ENCODE results near the gene PRDM16. TPM values are rescaled to one million over a fixed set of nuclear protein-coding genes. Genes with fewer than 3 reads are reported as not detected.

PRDM16 gene
- polyA plus RNA-seq, 1 of the 3 experiments (the other 2 are of a cell fraction), result not detected

DNA sequence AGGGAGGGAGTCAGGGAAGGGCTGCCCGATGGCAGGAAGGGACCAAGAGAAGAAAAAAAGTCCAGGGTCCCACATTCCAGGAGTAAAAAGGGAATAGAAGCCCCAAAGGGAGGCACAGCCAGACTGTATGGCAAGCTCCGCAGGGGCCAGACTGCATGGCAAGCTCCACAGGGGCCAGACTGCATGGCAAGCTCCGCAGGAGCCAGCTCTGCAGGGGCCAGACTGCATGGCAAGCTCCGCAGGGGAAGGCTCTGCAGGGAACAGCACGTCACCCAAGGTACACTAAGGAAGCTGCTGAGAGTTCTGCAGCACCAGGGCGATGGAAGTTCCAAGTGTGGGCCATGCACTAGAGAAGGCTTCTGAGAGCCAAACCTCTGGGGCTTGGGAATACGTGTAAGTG, 228.8 kb downstream of the PRDM16 start:
- Histone ChIP-seq H3K9me2 (no peaks in the 10 kb centered on the region), H3K27ac (ENCODE audit: low read depth in 2 of 2, low read length in 1 of 2) (no peak overlapping the region), H3K36me3 (replicated peaks in 1 of 2; ENCODE audit: control insufficient read depth in 1 of 2, insufficient read depth in 2 of 2, low read length in 1 of 2) (no peaks in the 10 kb centered on the region), H3K4me1 (ENCODE audit: control insufficient read depth in 1 of 2, insufficient read depth in 2 of 2, low read depth in 1 of 2, low read length in 1 of 2) (no peaks in the 10 kb centered on the region), H3K9ac (no peak overlapping the region), H3K4me2 (no peak overlapping the region), H3F3A (replicated peaks; ENCODE audit: insufficient read depth) (no peaks in the 10 kb centered on the region), H3K9me3 (no peaks in the 10 kb centered on the region), H3K4me3 (ENCODE audit: low read depth in 2 of 2, low read length in 1 of 2) (no peak overlapping the region), H2AFZ (ENCODE audit: low read depth) (no peak overlapping the region), H4K20me1 (ENCODE audit: insufficient read depth) (no peaks in the 10 kb centered on the region), H3K27me3 (ENCODE audit: insufficient read depth) (peaks cover 20% of the 10 kb centered on the region), H3K79me2 (ENCODE audit: insufficient read depth) (no peaks in the 10 kb centered on the region)
- CTCF ChIA-PET, result no interaction called here
- no peak for DNase-seq
- POLR2A ChIA-PET, result no interaction called here
- WGBS (ENCODE audit: low lambda C conversion rate), result 24% methylated on average over 7 of the region's 7 CpGs
- TF ChIP-seq TEAD4 (IDR thresholded peaks at IDR 0.05; ENCODE audit: borderline replicate concordance, insufficient read depth) (no peak), NRF1 (IDR thresholded peaks at IDR 0.05; ENCODE audit: low read depth, low read length) (no peak), FOSL2 (IDR thresholded peaks at IDR 0.05; ENCODE audit: borderline replicate concordance, low read depth) (no peak), GATA2 (CRISPR knock-in tag; IDR thresholded peaks at IDR 0.05) (no peak)

- Histone ChIP-seq H3K4me3 (ENCODE audit: low read depth in 2 of 2, low read length in 1 of 2) (no peak overlapping the region), H3K4me1 (ENCODE audit: control insufficient read depth in 1 of 2, insufficient read depth in 2 of 2, low read depth in 1 of 2, low read length in 1 of 2) (no peaks in the 10 kb centered on the region), H3K9me3 (no peaks in the 10 kb centered on the region), H3K36me3 (replicated peaks in 1 of 2; ENCODE audit: control insufficient read depth in 1 of 2, insufficient read depth in 2 of 2, low read length in 1 of 2) (no peaks in the 10 kb centered on the region), H3K27ac (ENCODE audit: low read depth in 2 of 2, low read length in 1 of 2) (no peak overlapping the region), H3K27me3 (ENCODE audit: insufficient read depth) (peaks cover 15% of the 10 kb centered on the region), H3K4me2 (no peak overlapping the region), H3K9me2 (no peaks in the 10 kb centered on the region), H3F3A (replicated peaks; ENCODE audit: insufficient read depth) (no peaks in the 10 kb centered on the region), H4K20me1 (ENCODE audit: insufficient read depth) (no peaks in the 10 kb centered on the region), H3K9ac (no peak overlapping the region), H3K79me2 (ENCODE audit: insufficient read depth) (no peaks in the 10 kb centered on the region), H2AFZ (ENCODE audit: low read depth) (no peak overlapping the region)
- TF ChIP-seq RFX5 (IDR thresholded peaks at IDR 0.05; ENCODE audit: low read length) (no peak), GABPA (IDR thresholded peaks at IDR 0.05; ENCODE audit: low read depth) (no peak), CTCF (IDR thresholded peaks at IDR 0.05) (no peak), EP300 (IDR thresholded peaks at IDR 0.05; ENCODE audit: borderline replicate concordance in 1 of 2, low read depth in 1 of 2, low read length in 1 of 2) (no peak), RAD21 (IDR thresholded peaks at IDR 0.05; ENCODE audit: low read length) (no peak), NFIC (IDR thresholded peaks at IDR 0.05; ENCODE audit: borderline replicate concordance) (no peak), USF1 (IDR thresholded peaks at IDR 0.05; ENCODE audit: borderline replicate concordance, low read depth) (no peak), NRF1 (IDR thresholded peaks at IDR 0.05; ENCODE audit: low read depth, low read length) (no peak), TEAD4 (IDR thresholded peaks at IDR 0.05; ENCODE audit: borderline replicate concordance, insufficient read depth) (no peak), MEF2A (IDR thresholded peaks at IDR 0.05; ENCODE audit: borderline replicate concordance, low read depth) (no peak), JUND (IDR thresholded peaks at IDR 0.05) (no peak), CHD2 (IDR thresholded peaks at IDR 0.05; ENCODE audit: low read length, partially characterized antibody) (no peak), FOXM1 (IDR thresholded peaks at IDR 0.05; ENCODE audit: low read depth) (no peak), POLR2AphosphoS5 (IDR thresholded peaks at IDR 0.05; ENCODE audit: low read depth, low read length) (no peak), MXI1 (IDR thresholded peaks at IDR 0.05; ENCODE audit: low read depth, low read length) (no peak)
- TF ChIP-seq, protein P1, sequence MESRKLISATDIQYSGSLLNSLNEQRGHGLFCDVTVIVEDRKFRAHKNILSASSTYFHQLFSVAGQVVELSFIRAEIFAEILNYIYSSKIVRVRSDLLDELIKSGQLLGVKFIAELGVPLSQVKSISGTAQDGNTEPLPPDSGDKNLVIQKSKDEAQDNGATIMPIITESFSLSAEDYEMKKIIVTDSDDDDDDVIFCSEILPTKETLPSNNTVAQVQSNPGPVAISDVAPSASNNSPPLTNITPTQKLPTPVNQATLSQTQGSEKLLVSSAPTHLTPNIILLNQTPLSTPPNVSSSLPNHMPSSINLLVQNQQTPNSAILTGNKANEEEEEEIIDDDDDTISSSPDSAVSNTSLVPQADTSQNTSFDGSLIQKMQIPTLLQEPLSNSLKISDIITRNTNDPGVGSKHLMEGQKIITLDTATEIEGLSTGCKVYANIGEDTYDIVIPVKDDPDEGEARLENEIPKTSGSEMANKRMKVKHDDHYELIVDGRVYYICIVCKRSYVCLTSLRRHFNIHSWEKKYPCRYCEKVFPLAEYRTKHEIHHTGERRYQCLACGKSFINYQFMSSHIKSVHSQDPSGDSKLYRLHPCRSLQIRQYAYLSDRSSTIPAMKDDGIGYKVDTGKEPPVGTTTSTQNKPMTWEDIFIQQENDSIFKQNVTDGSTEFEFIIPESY (IDR thresholded peaks at IDR 0.05; ENCODE audit: borderline replicate concordance, low read depth), result no peak
- TF ChIP-seq, protein P2, sequence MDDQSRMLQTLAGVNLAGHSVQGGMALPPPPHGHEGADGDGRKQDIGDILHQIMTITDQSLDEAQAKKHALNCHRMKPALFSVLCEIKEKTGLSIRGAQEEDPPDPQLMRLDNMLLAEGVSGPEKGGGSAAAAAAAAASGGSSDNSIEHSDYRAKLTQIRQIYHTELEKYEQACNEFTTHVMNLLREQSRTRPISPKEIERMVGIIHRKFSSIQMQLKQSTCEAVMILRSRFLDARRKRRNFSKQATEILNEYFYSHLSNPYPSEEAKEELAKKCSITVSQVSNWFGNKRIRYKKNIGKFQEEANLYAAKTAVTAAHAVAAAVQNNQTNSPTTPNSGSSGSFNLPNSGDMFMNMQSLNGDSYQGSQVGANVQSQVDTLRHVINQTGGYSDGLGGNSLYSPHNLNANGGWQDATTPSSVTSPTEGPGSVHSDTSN (IDR thresholded peaks at IDR 0.05), result no peak
- CTCF ChIA-PET, result no interaction called here
- POLR2A ChIA-PET, result no interaction called here
- no peak for DNase-seq
- WGBS (ENCODE audit: low lambda C conversion rate), result 31% methylated on average over 13 of the region's 15 CpGs
These were observed 229.2 kb downstream of the PRDM16 start for GRCh38 chr1:3298197-3298596.

Data from SK-N-SH (cell line).